H1 (cell line): ENCODE results near the gene PDE8A. TPM values are rescaled to one million over a fixed set of nuclear protein-coding genes. Genes with fewer than 3 reads are reported as not detected.

Experiments used
- CTCF ChIA-PET: fragments of 300-600 bp; sonication (Branson Sonifier 250); formaldehyde crosslinking; loops from one replicate; lab custom pipeline; 2021; ENCODE audit not compliant: partially characterized antibody; lab: Charles Lee
- POLR2A ChIA-PET: fragments of 300-600 bp; sonication (Branson Sonifier 250); formaldehyde crosslinking; loops from one replicate; lab custom pipeline; 2021; ENCODE audit warnings: inconsistent platforms; ENCODE audit not compliant: partially characterized antibody; lab: Charles Lee
- DNase-seq, 2 experiments: peaks; one replicate each; pipeline versions ENCODE4 v3.0.0 to v3.0.0-alpha.2; 2010 to 2022; ENCODE audit warnings: low spot score in 2 of 2, low read depth in 1 of 2, mixed read lengths in 1 of 2
- FAIRE-seq: peaks from 2 replicates; lab custom pipeline; 2011; peaks lifted over from hg19 to GRCh38; lab: Jason Lieb, UNC
- H2AFZ ChIP-seq: 2 replicates; pipeline ENCODE4 v1.8.1; 2012; ENCODE audit warnings: low read length, inconsistent platforms
- H2AK5ac ChIP-seq: 2 replicates; pipeline ENCODE4 v1.6.1; 2013; ENCODE audit warnings: low read depth, low read length
- H2BK120ac ChIP-seq: replicated peaks from 2 replicates; pipeline ENCODE3; 2013; ENCODE audit warnings: low read depth, low read length, inconsistent platforms
- H2BK12ac ChIP-seq: 2 replicates; pipeline ENCODE4 v1.6.1; 2013; ENCODE audit warnings: low read depth, low read length
- H2BK15ac ChIP-seq: 2 replicates; pipeline ENCODE4 v1.6.1; 2013; ENCODE audit warnings: low read length
- H2BK20ac ChIP-seq: 2 replicates; pipeline ENCODE4 v1.6.1; 2013; ENCODE audit warnings: low read length
- H2BK5ac ChIP-seq: 2 replicates; pipeline ENCODE4 v1.6.1; 2013; ENCODE audit warnings: low read depth, low read length
- H3K14ac ChIP-seq: 2 replicates; pipeline ENCODE4 v1.6.1; 2013; ENCODE audit warnings: inconsistent platforms; ENCODE audit not compliant: insufficient read length
- H3K18ac ChIP-seq: 2 replicates; pipeline ENCODE4 v1.6.1; 2013; ENCODE audit warnings: low read length; ENCODE audit errors: extremely low read depth
- H3K23ac ChIP-seq: 2 replicates; pipeline ENCODE4 v1.6.1; 2013; ENCODE audit warnings: inconsistent platforms; ENCODE audit not compliant: insufficient read length
- H3K23me2 ChIP-seq: 2 replicates; pipeline ENCODE4 v1.6.1; 2013; ENCODE audit warnings: low read depth, low read length
- H3K27ac ChIP-seq: 2 replicates; pipeline ENCODE4 v1.6.1; 2011; ENCODE audit warnings: low read depth, low read length, inconsistent platforms
- H3K27me3 ChIP-seq, 4 experiments: replicated peaks in 1 of 4; 1 replicate in 1 of 4; 2 replicates in 3 of 4; pipeline versions ENCODE4 v1.6.1 to v1.8.1; 2011 to 2013; ENCODE audit warnings: low read length in 3 of 4, mild to moderate bottlenecking in 3 of 4, inconsistent platforms in 2 of 4, mixed read lengths in 2 of 4, moderate library complexity in 1 of 4; ENCODE audit not compliant: control insufficient read depth in 3 of 4, insufficient read depth in 3 of 4; ENCODE audit errors: extremely low read depth in 1 of 4
- H3K36me3 ChIP-seq, 4 experiments: 2 replicates each; pipeline versions ENCODE4 v1.6.1 to v1.8.1; 2011 to 2013; ENCODE audit warnings: mild to moderate bottlenecking in 4 of 4, low read length in 3 of 4, moderate library complexity in 2 of 4, control low read depth in 1 of 4, inconsistent platforms in 1 of 4; ENCODE audit not compliant: insufficient read depth in 4 of 4, control insufficient read depth in 2 of 4
- H3K4ac ChIP-seq: replicated peaks from 2 replicates; pipeline ENCODE3; 2013; ENCODE audit warnings: low read length, low read depth, mixed read lengths, inconsistent platforms; ENCODE audit not compliant: insufficient read length
- H3K4me1 ChIP-seq, 4 experiments: replicated peaks in 1 of 4; 1 replicate in 1 of 4; 2 replicates in 3 of 4; pipeline versions ENCODE4 v1.6.1 to v1.8.1; 2011 to 2013; ENCODE audit warnings: low read length in 3 of 4, inconsistent platforms in 2 of 4, mixed read lengths in 1 of 4; ENCODE audit not compliant: insufficient read depth in 4 of 4, control insufficient read depth in 3 of 4
- H3K4me2 ChIP-seq, 2 experiments: 2 replicates each; pipeline versions ENCODE4 v1.6.1 to v1.8.1; 2011 to 2013; ENCODE audit warnings: low read depth in 2 of 2, low read length in 2 of 2, control low read depth in 1 of 2, inconsistent platforms in 1 of 2, mild to moderate bottlenecking in 1 of 2; ENCODE audit not compliant: insufficient read depth in 1 of 2
- H3K4me3 ChIP-seq, 4 experiments: fragments of 200-600, 300-600 bp in 1 of 4; sonication (generic), shearing (Covaris generic), sonication (Bioruptor Twin) in 1 of 4; 2 replicates each; pipeline versions ENCODE4 v1.5.1 to v1.8.1; 2011 to 2016; ENCODE audit warnings: low read length in 4 of 4, low read depth in 3 of 4, control low read depth in 2 of 4, inconsistent platforms in 2 of 4, mild to moderate bottlenecking in 2 of 4, mixed read lengths in 1 of 4, moderate library complexity in 1 of 4; ENCODE audit not compliant: insufficient read depth in 2 of 4; ENCODE audit errors: extremely low read depth in 1 of 4
- H3K56ac ChIP-seq: replicated peaks from 2 replicates; pipeline ENCODE3; 2013; ENCODE audit warnings: low read depth, mild to moderate bottlenecking, mixed read lengths, low read length, inconsistent platforms; ENCODE audit not compliant: insufficient read length
- H3K79me1 ChIP-seq: 2 replicates; pipeline ENCODE4 v1.6.1; 2013; ENCODE audit warnings: low read depth, low read length, control low read depth
- H3K79me2 ChIP-seq, 2 experiments: 2 replicates each; pipeline versions ENCODE4 v1.6.1 to v1.8.1; 2012 to 2013; ENCODE audit warnings: low read length in 2 of 2, mild to moderate bottlenecking in 2 of 2, inconsistent platforms in 1 of 2; ENCODE audit not compliant: insufficient read depth in 2 of 2, control insufficient read depth in 1 of 2
- H3K9ac ChIP-seq, 4 experiments: replicated peaks in 1 of 4; 1 replicate in 1 of 4; 2 replicates in 3 of 4; pipeline versions ENCODE4 v1.6.1 to v1.8.1; 2011 to 2013; ENCODE audit warnings: low read depth in 3 of 4, low read length in 3 of 4, control low read depth in 2 of 4, mild to moderate bottlenecking in 2 of 4, moderate library complexity in 2 of 4, inconsistent platforms in 1 of 4; ENCODE audit errors: extremely low read depth in 1 of 4
- H3K9me3 ChIP-seq, 2 experiments: 2 replicates each; pipeline versions ENCODE4 v1.6.1 to v1.8.1; 2012 to 2013; ENCODE audit warnings: mild to moderate bottlenecking in 2 of 2, moderate library complexity in 2 of 2, control low read depth in 1 of 2, inconsistent platforms in 1 of 2, low read depth in 1 of 2, low read length in 1 of 2, mixed read lengths in 1 of 2; ENCODE audit not compliant: insufficient read depth in 2 of 2
- H4K20me1 ChIP-seq, 2 experiments: replicated peaks in 1 of 2; 2 replicates each; pipeline versions ENCODE3 to v1.8.1; 2011 to 2013; ENCODE audit warnings: inconsistent platforms in 2 of 2, low read length in 2 of 2, mild to moderate bottlenecking in 1 of 2; ENCODE audit not compliant: insufficient read depth in 2 of 2, control insufficient read depth in 1 of 2
- H4K5ac ChIP-seq: 2 replicates; pipeline ENCODE4 v1.6.1; 2013; ENCODE audit warnings: low read length, low read depth, mixed read lengths, inconsistent platforms; ENCODE audit not compliant: insufficient read length
- H4K8ac ChIP-seq: 2 replicates; pipeline ENCODE4 v1.8.0; 2013; ENCODE audit warnings: mild to moderate bottlenecking, moderate library complexity, low read length, inconsistent platforms; ENCODE audit not compliant: insufficient read depth; ENCODE audit errors: extremely low read depth
- H4K91ac ChIP-seq: replicated peaks from 2 replicates; pipeline ENCODE3; 2013; ENCODE audit warnings: low read length, mixed read lengths, inconsistent platforms; ENCODE audit not compliant: insufficient read length
- CHD2 ChIP-seq: IDR thresholded peaks from 2 replicates; pipeline ENCODE4 v1.6.1; 2012; ENCODE audit warnings: low read length, improper control_type of control experiment
- EP300 ChIP-seq, 2 experiments: IDR thresholded peaks; 1 replicate in 1 of 2; 2 replicates in 1 of 2; pipeline ENCODE4 v1.6.1; 2011 to 2012; ENCODE audit warnings: low read depth in 2 of 2, low read length in 2 of 2, mild to moderate bottlenecking in 2 of 2, borderline replicate concordance in 1 of 2, inconsistent platforms in 1 of 2, moderate library complexity in 1 of 2
- GABPA ChIP-seq: IDR thresholded peaks from 2 replicates; pipeline ENCODE4 v1.6.1; 2011; ENCODE audit warnings: mild to moderate bottlenecking, low read length, moderate library complexity, borderline replicate concordance; ENCODE audit not compliant: insufficient read depth
- HDAC6 ChIP-seq: IDR thresholded peaks from one replicate; pipeline ENCODE4 v1.7.1; 2012; ENCODE audit warnings: low read depth, mild to moderate bottlenecking, inconsistent platforms, low read length, moderate library complexity
- JUND ChIP-seq: IDR thresholded peaks from 2 replicates; pipeline ENCODE4 v1.6.1; 2011; ENCODE audit warnings: mild to moderate bottlenecking, improper control_type of control experiment, low read length
- KDM4A ChIP-seq: IDR thresholded peaks from one replicate; pipeline ENCODE4 v1.7.1; 2012; ENCODE audit warnings: low read depth, mild to moderate bottlenecking, moderate library complexity, low read length, inconsistent platforms; ENCODE audit not compliant: severe bottlenecking
- POLR2A ChIP-seq, 2 experiments: IDR thresholded peaks; 1 replicate in 1 of 2; 2 replicates in 1 of 2; pipeline ENCODE4 v1.6.1; 2011; ENCODE audit warnings: low read depth in 2 of 2, low read length in 2 of 2, mild to moderate bottlenecking in 2 of 2; ENCODE audit errors: control extremely low read depth in 1 of 2
- RNF2 ChIP-seq: fragments of 200-900, 300-1000 bp; sonication (generic); IDR thresholded peaks from 2 replicates; pipeline ENCODE4 v1.7.1; 2016; ENCODE audit warnings: borderline replicate concordance, low read depth, mild to moderate bottlenecking, antibody characterized with exemption, low read length; ENCODE audit not compliant: poor library complexity, severe bottlenecking; ENCODE audit errors: missing control alignments
- RXRA ChIP-seq: IDR thresholded peaks from 2 replicates; pipeline ENCODE4 v1.6.1; 2011; ENCODE audit warnings: low read depth, mild to moderate bottlenecking, low read length, moderate library complexity; ENCODE audit not compliant: insufficient read depth
- SIX5 ChIP-seq: IDR thresholded peaks from 2 replicates; pipeline ENCODE4 v1.6.1; 2011; ENCODE audit warnings: mild to moderate bottlenecking, low read depth, low read length
- WGBS, 2 experiments: shearing (Covaris generic) in 1 of 2; methylation state at CpG; one replicate each; pipeline versions ENCODE4 v1.1.6 to v1.1.7; 2013 to 2015; ENCODE audit warnings: low lambda C conversion rate in 2 of 2, mixed read lengths in 2 of 2, inconsistent platforms in 1 of 2, low coverage in 1 of 2, missing lambda C conversion rate in 1 of 2; ENCODE audit not compliant: insufficient replicate concordance in 2 of 2, insufficient coverage in 1 of 2, insufficient read length in 1 of 2; ENCODE audit errors: extremely low coverage in 1 of 2, missing lambda C conversion rate in 1 of 2; 5-methylcytosine and 5-hydroxymethylcytosine counted together
- polyA plus RNA-seq, 7 experiments: library from polyadenylated mRNA; depleted of rRNA in 3 of 7; stranded (reverse) in 5 of 7; unstranded in 2 of 7; fragments of >200 nt in 5 of 7; fragments of 200-250 nt in 2 of 7; gene quantifications; 1 replicate in 5 of 7; 2 replicates in 1 of 7; 4 replicates in 1 of 7; pipeline versions ENCODE4 v1.2.1 to v1.2.3, GENCODE V29; 2011 to 2013; ENCODE audit warnings: missing spikeins in 2 of 7, mixed read lengths in 2 of 7
- total RNA-seq: library from RNA; stranded (reverse); fragmentation: NEBNext Ultra II Directional; extraction: Animal tissue kit (Norgen Biotek cat#: 25700); gene quantifications from 2 replicates; pipeline ENCODE4 v1.2.1, GENCODE V29; 2021
- TF ChIP-seq, protein P1 (sequence below), 3 experiments: IDR thresholded peaks; 1 replicate in 2 of 3; 2 replicates in 1 of 3; pipeline versions ENCODE4 v1.5.1 to v1.6.1; 2011; ENCODE audit warnings: low read length in 3 of 3, mild to moderate bottlenecking in 3 of 3, inconsistent platforms in 2 of 3, low read depth in 1 of 3, moderate library complexity in 1 of 3; ENCODE audit not compliant: insufficient read depth in 1 of 3; ENCODE audit errors: control extremely low read depth in 1 of 3

Gene PDE8A
- total and polyA plus RNA-seq, 2 of the 8 experiments (the other 6 are each of a cell fraction or from before 2014, with no cell fraction given) = 6.9 to 7.8 TPM

DNA sequence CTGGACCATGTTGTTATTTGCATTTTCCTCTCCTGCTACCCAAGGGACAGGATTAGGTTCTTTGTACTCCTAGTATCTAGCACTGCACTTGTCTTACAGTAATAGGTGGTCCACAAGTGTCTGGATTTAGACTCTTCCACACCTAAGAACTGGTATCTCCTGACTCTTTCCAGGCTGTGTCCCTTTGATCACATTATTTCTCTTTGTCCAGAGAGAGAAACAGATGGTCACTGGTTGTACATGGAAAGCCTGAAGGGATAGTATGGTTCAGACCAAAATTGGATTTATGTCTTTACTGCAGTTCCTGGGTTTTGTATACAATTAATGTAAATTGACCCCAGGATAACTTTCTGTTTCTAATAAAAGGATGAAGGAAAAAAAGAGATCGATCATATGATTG, 64.0 kb downstream of the PDE8A start:
- Histone ChIP-seq H3K79me1 (peaks cover 2% of the 10 kb centered on the region; the same call in 1 of the 2 replicates), H3K23me2 (no peaks in the 10 kb centered on the region), H3K36me3 (no peaks in the 10 kb centered on the region), H2BK120ac (no peak overlapping the region), H2BK5ac (no peak overlapping the region), H3K18ac (no peak overlapping the region), H3K27me3 (no peaks in the 10 kb centered on the region), H4K20me1 (no peaks in the 10 kb centered on the region), H3K23ac (no peak overlapping the region), H2BK12ac (no peak overlapping the region), H4K91ac (no peak overlapping the region), H3K4me3 (no peak overlapping the region), H3K4me2 (no peak overlapping the region), H3K9me3 (no peaks in the 10 kb centered on the region), H2BK20ac (no peak overlapping the region), H3K14ac (no peak overlapping the region), H3K27ac (no peak overlapping the region), H3K79me2 (no peaks in the 10 kb centered on the region), H2AK5ac (no peak overlapping the region), H3K4ac (no peak overlapping the region), H4K8ac (no peak overlapping the region), H2BK15ac (no peak overlapping the region), H4K5ac (no peak overlapping the region), H3K9ac (no peak overlapping the region), H3K56ac (no peak overlapping the region), H2AFZ (no peak overlapping the region), H3K4me1 (no peaks in the 10 kb centered on the region)
- CTCF ChIA-PET = interaction anchor here (0.6 to 2.0 kb wide), 7 partner anchors 11 to 220 kb away, joined by 3 to 27 read pairs (median 4); no protein-coding TSS in a partner anchor
- POLR2A ChIA-PET = no interaction called here
- 100% methylated on average over 1 of the region's 1 CpG; no CpG with 5 or more reads in 1 of the 2 experiments for WGBS, 2 experiments
- no peak for FAIRE-seq
- no peak for DNase-seq
- TF ChIP-seq POLR2A (IDR thresholded peaks at IDR 0.05; ENCODE audit: control extremely low read depth in 1 of 2, low read depth in 2 of 2, low read length in 2 of 2) = no peak
- no peak for TF ChIP-seq SIX5
- TF ChIP-seq HDAC6 = no peak
- TF ChIP-seq, protein P1, sequence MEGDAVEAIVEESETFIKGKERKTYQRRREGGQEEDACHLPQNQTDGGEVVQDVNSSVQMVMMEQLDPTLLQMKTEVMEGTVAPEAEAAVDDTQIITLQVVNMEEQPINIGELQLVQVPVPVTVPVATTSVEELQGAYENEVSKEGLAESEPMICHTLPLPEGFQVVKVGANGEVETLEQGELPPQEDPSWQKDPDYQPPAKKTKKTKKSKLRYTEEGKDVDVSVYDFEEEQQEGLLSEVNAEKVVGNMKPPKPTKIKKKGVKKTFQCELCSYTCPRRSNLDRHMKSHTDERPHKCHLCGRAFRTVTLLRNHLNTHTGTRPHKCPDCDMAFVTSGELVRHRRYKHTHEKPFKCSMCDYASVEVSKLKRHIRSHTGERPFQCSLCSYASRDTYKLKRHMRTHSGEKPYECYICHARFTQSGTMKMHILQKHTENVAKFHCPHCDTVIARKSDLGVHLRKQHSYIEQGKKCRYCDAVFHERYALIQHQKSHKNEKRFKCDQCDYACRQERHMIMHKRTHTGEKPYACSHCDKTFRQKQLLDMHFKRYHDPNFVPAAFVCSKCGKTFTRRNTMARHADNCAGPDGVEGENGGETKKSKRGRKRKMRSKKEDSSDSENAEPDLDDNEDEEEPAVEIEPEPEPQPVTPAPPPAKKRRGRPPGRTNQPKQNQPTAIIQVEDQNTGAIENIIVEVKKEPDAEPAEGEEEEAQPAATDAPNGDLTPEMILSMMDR (IDR thresholded peaks at IDR 0.05; ENCODE audit: control extremely low read depth in 1 of 3, insufficient read depth in 1 of 3, low read depth in 1 of 3, low read length in 3 of 3) = no peak
- TF ChIP-seq GABPA = no peak
- TF ChIP-seq RNF2 = no peak
- TF ChIP-seq CHD2 = no peak
- no peak for TF ChIP-seq KDM4A
- TF ChIP-seq RXRA = no peak
- no peak for TF ChIP-seq JUND
- no peak for TF ChIP-seq EP300 (IDR thresholded peaks at IDR 0.05; ENCODE audit: borderline replicate concordance in 1 of 2, low read depth in 2 of 2, low read length in 2 of 2)
